G401 (cell line): ENCODE measurements around the gene RADX. TPM values are rescaled to one million over a fixed set of nuclear protein-coding genes. Genes with fewer than 3 reads are reported as not detected.

Experiments
- total RNA-seq: library from RNA; depleted of rRNA; stranded (reverse); fragments of >200 nt; shearing (Covaris generic); gene quantifications from 2 replicates; pipeline ENCODE4 v1.2.3, GENCODE V29; 2014; rRNA removed

Gene RADX
- total RNA-seq, 1 experiment from 2014 or later: 0.34 TPM

Other genes with a start within 250 kb of the RADX start
- gene RNF128, start 114.7 kb downstream of the RADX start, total RNA-seq: 0.43 TPM in 1 of 2 replicates, not detected in the other
- 0.03 TPM in 1 of 2 replicates, not detected in the other for gene TBC1D8B, start 190.7 kb downstream of the RADX start, total RNA-seq